Osteocyte (in vitro differentiated cells): ENCODE data around the gene TAS2R41. TPM values are rescaled to one million over a fixed set of nuclear protein-coding genes. Genes with fewer than 3 reads are reported as not detected.
"Not testable (repeated sequence)": the region's sequence is repeated elsewhere in the genome, so short reads cannot be mapped to it uniquely, and the experiment has no call there.

Experiments used
- DNase-seq: peaks from one replicate; pipeline ENCODE4 v3.0.0; 2021; ENCODE audit warnings: mixed read lengths; ENCODE audit not compliant: unreplicated experiment; ENCODE audit errors: extremely low spot score
- H3K27ac Mint-ChIP-seq: one replicate; pipeline ENCODE4 v1.8.0; 2021; ENCODE audit warnings: mild to moderate bottlenecking, mixed read lengths; ENCODE audit not compliant: unreplicated experiment
- H3K27me3 Mint-ChIP-seq: one replicate; pipeline ENCODE4 v1.8.0; 2021; ENCODE audit warnings: mixed read lengths; ENCODE audit not compliant: unreplicated experiment
- H3K36me3 Mint-ChIP-seq: one replicate; pipeline ENCODE4 v1.8.0; 2021; ENCODE audit warnings: mixed read lengths; ENCODE audit not compliant: unreplicated experiment
- H3K4me1 Mint-ChIP-seq: one replicate; pipeline ENCODE4 v1.8.0; 2021; ENCODE audit warnings: mixed read lengths; ENCODE audit not compliant: unreplicated experiment
- H3K4me3 Mint-ChIP-seq: one replicate; pipeline ENCODE4 v1.8.0; 2021; ENCODE audit warnings: mild to moderate bottlenecking, moderate library complexity, mixed read lengths; ENCODE audit not compliant: unreplicated experiment
- H3K9me3 Mint-ChIP-seq: one replicate; pipeline ENCODE4 v1.8.0; 2021; ENCODE audit warnings: mixed read lengths; ENCODE audit not compliant: unreplicated experiment
- total RNA-seq: library from RNA; stranded (reverse); gene quantifications from 2 replicates; pipeline ENCODE4 v1.2.1, GENCODE V29; 2021
- TF ChIP-seq, protein P1 (sequence below): fragments of 200-600 bp; sonication (generic); IDR thresholded peaks from 2 replicates; pipeline ENCODE4 v1.5.0; 2021; ENCODE audit warnings: antibody characterized with exemption, mild to moderate bottlenecking, moderate library complexity

Gene TAS2R41
- total RNA-seq, 1 donor from 2014 or later = not detected

- no peak overlapping the region for H3K4me3 Mint-ChIP-seq
Measured at GRCh38 chr7:143485094-143485493, 7.4 kb downstream of the TAS2R41 start.

DNA sequence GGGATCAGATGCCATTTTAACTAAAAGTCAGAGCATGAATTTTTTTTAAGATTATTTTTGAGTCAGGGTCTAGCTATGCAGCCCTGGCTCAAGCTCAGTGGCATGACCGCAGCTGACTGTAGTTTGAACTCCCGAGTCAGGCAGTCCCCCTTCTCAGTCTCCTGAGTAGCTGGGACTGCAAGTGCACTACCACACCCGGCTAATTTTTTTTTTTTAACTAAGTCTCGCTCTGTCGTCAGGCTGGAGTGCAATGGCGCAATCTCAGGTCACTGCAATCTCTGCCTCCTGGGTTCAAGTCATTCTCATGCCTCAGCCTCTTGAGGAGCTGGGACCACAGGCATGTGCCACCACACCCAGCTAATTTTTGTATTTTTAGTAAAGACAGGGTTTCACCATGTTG lies 7.8 kb downstream of the TAS2R41 start:
- Mint-ChIP-seq H3K9me3 (no peaks in the 10 kb centered on the region), H3K4me1 (peaks cover 35% of the 10 kb centered on the region), H3K27ac (peak overlapping the region; percentile 6), H3K4me3 (no peak overlapping the region), H3K27me3 (peaks cover 5% of the 10 kb centered on the region), H3K36me3 (no peaks in the 10 kb centered on the region)
- TF ChIP-seq, protein P1, sequence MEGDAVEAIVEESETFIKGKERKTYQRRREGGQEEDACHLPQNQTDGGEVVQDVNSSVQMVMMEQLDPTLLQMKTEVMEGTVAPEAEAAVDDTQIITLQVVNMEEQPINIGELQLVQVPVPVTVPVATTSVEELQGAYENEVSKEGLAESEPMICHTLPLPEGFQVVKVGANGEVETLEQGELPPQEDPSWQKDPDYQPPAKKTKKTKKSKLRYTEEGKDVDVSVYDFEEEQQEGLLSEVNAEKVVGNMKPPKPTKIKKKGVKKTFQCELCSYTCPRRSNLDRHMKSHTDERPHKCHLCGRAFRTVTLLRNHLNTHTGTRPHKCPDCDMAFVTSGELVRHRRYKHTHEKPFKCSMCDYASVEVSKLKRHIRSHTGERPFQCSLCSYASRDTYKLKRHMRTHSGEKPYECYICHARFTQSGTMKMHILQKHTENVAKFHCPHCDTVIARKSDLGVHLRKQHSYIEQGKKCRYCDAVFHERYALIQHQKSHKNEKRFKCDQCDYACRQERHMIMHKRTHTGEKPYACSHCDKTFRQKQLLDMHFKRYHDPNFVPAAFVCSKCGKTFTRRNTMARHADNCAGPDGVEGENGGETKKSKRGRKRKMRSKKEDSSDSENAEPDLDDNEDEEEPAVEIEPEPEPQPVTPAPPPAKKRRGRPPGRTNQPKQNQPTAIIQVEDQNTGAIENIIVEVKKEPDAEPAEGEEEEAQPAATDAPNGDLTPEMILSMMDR = no peak
- DNase-seq = no peak

More at GRCh38 chr7:143485094-143485493, 7.4 kb downstream of the TAS2R41 start:
- Mint-ChIP-seq H3K27me3 (peaks cover 5% of the 10 kb centered on the region), H3K4me1 (peaks cover 35% of the 10 kb centered on the region), H3K36me3 (no peaks in the 10 kb centered on the region), H3K9me3 (no peaks in the 10 kb centered on the region), H3K27ac (peak overlapping the region; percentile 6)
- TF ChIP-seq, protein P1 = no peak
- no peak for DNase-seq

- H3K27me3 Mint-ChIP-seq, H3K9me3 Mint-ChIP-seq, H3K4me3 Mint-ChIP-seq, H3K27ac Mint-ChIP-seq, H3K36me3 Mint-ChIP-seq, DNase-seq: not testable (repeated sequence)
- H3K4me1 Mint-ChIP-seq = peaks cover 35% of the 10 kb centered on the region
Measured at GRCh38 chr7:143486266-143486665, 8.6 kb downstream of the TAS2R41 start.

DNA sequence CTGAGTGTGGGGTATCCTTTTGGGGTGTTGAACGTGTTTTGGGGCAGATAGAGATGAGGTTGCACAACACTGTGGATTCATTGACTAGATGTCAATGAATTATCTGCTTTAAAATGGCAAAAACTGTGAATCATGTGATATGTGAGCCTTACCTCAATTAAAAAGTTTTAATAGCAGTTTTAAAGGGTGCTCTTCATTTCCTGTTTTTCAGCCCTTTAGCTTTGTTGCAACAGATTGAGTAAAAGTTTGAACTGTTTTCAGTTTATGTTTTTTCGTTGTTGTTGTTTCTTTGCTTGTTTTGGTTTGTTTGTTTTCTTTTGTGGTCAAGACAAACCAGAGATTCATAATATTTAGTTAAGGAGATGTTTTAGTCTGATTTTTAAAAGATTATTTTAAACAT lies 9.4 kb downstream of the TAS2R41 start:
- TF ChIP-seq, protein P1 = no peak
- H3K9me3 Mint-ChIP-seq = no peaks in the 10 kb centered on the region
- DNase-seq = no peak
- H3K4me3 Mint-ChIP-seq = no peak overlapping the region
- H3K27me3 Mint-ChIP-seq = peaks cover 2% of the 10 kb centered on the region
- peaks cover 40% of the 10 kb centered on the region for H3K4me1 Mint-ChIP-seq
- H3K36me3 Mint-ChIP-seq = no peaks in the 10 kb centered on the region
- H3K27ac Mint-ChIP-seq = no peak overlapping the region

- no peak for DNase-seq
- Mint-ChIP-seq H3K4me1 (peaks cover 43% of the 10 kb centered on the region), H3K36me3 (no peaks in the 10 kb centered on the region), H3K27me3 (peaks cover 2% of the 10 kb centered on the region), H3K4me3 (no peak overlapping the region), H3K27ac (no peak overlapping the region), H3K9me3 (peaks cover 3% of the 10 kb centered on the region)
- TF ChIP-seq, protein P1 = no peak
Measured at GRCh38 chr7:143487566-143487965, 9.9 kb downstream of the TAS2R41 start.
